ENCODE results near the gene MKLN1.

- TF ChIP-seq CTCF (IDR thresholded peaks at IDR 0.05) (no peak), POLR2A (IDR thresholded peaks at IDR 0.05) (no peak)
Measured at GRCh38 chr7:131537571-131537978, 209.9 kb downstream of the MKLN1 start.

Measured in esophagus squamous epithelium (tissue), 4 donors.